K562 (cell line): ENCODE data around the gene RACK1. TPM values are rescaled to one million over a fixed set of nuclear protein-coding genes. Genes with fewer than 3 reads are reported as not detected.

Experiments used
- ATAC-seq: fragments of 200-7000 bp; cut with Tn5 transposase; 3 replicates; pipeline ENCODE4 v1.9.1; 2020; ENCODE audit warnings: moderate library complexity
- BruUV-seq: library from RNA; stranded (reverse); fragments of 400-500 nt; replicated peaks from 2 replicates; lab custom pipeline; 2021; lab: Mats Ljungman, UMichigan
- CTCF ChIA-PET: fragments of 300-600 bp; formaldehyde crosslinking; extraction: SDS; loops from one replicate; lab custom pipeline; 2021; ENCODE audit warnings: low intra/inter-chr PET ratio; lab: Yijun Ruan, JAX
- POLR2A ChIA-PET: fragments of 300-600, 350-650 bp; sonication (Branson Sonifier 250); formaldehyde crosslinking; extraction: SDS; loops from one replicate; lab custom pipeline; 2021; ENCODE audit warnings: antibody characterized with exemption, inconsistent platforms; lab: Yijun Ruan, JAX
- DNase-seq, 4 experiments: peaks; one replicate each; pipeline versions ENCODE4 v3.0.0 to v3.0.0-alpha.2; 2011 to 2018; ENCODE audit warnings: low spot score in 3 of 4, mixed read lengths in 3 of 4; ENCODE audit errors: extremely low read depth in 1 of 4
- FAIRE-seq: peaks from 2 replicates; lab custom pipeline; 2011; peaks lifted over from hg19 to GRCh38; lab: Jason Lieb, UNC
- H2AFZ ChIP-seq: 2 replicates; pipeline ENCODE4 v1.6.0; 2011; ENCODE audit warnings: low read depth, low read length, control low read depth, inconsistent platforms
- H3K27ac ChIP-seq: fragments of 200-600 bp; 3 replicates; pipeline ENCODE4 v1.8.0; 2011; ENCODE audit warnings: low read depth, mild to moderate bottlenecking, control low read depth, inconsistent platforms, low read length, moderate library complexity, mixed read lengths; ENCODE audit errors: extremely low read depth
- H3K27me3 ChIP-seq, 2 experiments: fragments of 300-600 bp in 1 of 2; 2 replicates in 1 of 2; 3 replicates in 1 of 2; pipeline versions ENCODE4 v1.6.0 to v1.8.0; 2011; ENCODE audit warnings: inconsistent platforms in 2 of 2, low read length in 2 of 2, mild to moderate bottlenecking in 1 of 2, mixed read lengths in 1 of 2, moderate library complexity in 1 of 2; ENCODE audit not compliant: control insufficient read depth in 2 of 2, insufficient read depth in 2 of 2
- H3K36me3 ChIP-seq: fragments of 300-600 bp; 3 replicates; pipeline ENCODE4 v1.8.0; 2011; ENCODE audit warnings: mild to moderate bottlenecking, low read length, inconsistent platforms; ENCODE audit not compliant: control insufficient read depth, insufficient read depth
- H3K4me1 ChIP-seq, 2 experiments: fragments of 200-600 bp in 1 of 2; replicated peaks in 1 of 2; 2 replicates in 1 of 2; 3 replicates in 1 of 2; pipeline versions ENCODE4 v1.5.1 to v1.8.0; 2011; ENCODE audit warnings: inconsistent platforms in 2 of 2, low read length in 2 of 2, mild to moderate bottlenecking in 1 of 2, mixed read lengths in 1 of 2, moderate library complexity in 1 of 2; ENCODE audit not compliant: control insufficient read depth in 2 of 2, insufficient read depth in 2 of 2
- H3K4me2 ChIP-seq: 2 replicates; pipeline ENCODE4 v1.6.1; 2011; ENCODE audit warnings: low read length, control low read depth, inconsistent platforms, mixed read lengths; ENCODE audit not compliant: insufficient read depth
- H3K4me3 ChIP-seq: fragments of 200-600 bp; sonication (generic), shearing (Covaris generic); 2 replicates; pipeline ENCODE4 v1.5.1; 2016; ENCODE audit warnings: control low read depth, inconsistent platforms
- H3K79me2 ChIP-seq: fragments of 200-600 bp; 3 replicates; pipeline ENCODE4 v1.8.0; 2011; ENCODE audit warnings: low read length, inconsistent platforms; ENCODE audit not compliant: control insufficient read depth, insufficient read depth
- H3K9ac ChIP-seq, 2 experiments: 2 replicates each; pipeline versions ENCODE4 v1.6.0 to v1.6.1; 2011; ENCODE audit warnings: low read depth in 2 of 2, low read length in 2 of 2, control low read depth in 1 of 2, inconsistent platforms in 1 of 2, mild to moderate bottlenecking in 1 of 2, mixed read lengths in 1 of 2; ENCODE audit not compliant: insufficient read depth in 1 of 2
- H3K9me1 ChIP-seq: one replicate; pipeline ENCODE4 v1.6.0; 2011; ENCODE audit warnings: inconsistent platforms, mild to moderate bottlenecking, low read length, moderate library complexity; ENCODE audit not compliant: control insufficient read depth, insufficient read depth
- H3K9me3 ChIP-seq: replicated peaks from 2 replicates; pipeline ENCODE4 v1.5.1; 2011; ENCODE audit warnings: low read depth, low read length, inconsistent platforms; ENCODE audit not compliant: control insufficient read depth, insufficient read depth
- H4K20me1 ChIP-seq: replicated peaks from 2 replicates; pipeline ENCODE4 v1.6.1; 2011; ENCODE audit warnings: low read length, inconsistent platforms, mixed read lengths; ENCODE audit not compliant: control insufficient read depth, insufficient read depth
- GATAD2A ChIP-seq: fragments of 450-650 bp; IDR thresholded peaks from 2 replicates; pipeline ENCODE4 v1.6.1; 2017
- MAZ ChIP-seq, 2 experiments: fragments of 450-650 bp in 1 of 2; sonication (generic) in 1 of 2; formaldehyde crosslinking; IDR thresholded peaks in 1 of 2; conservative IDR thresholded peaks in 1 of 2; 2 replicates each; pipeline versions ENCODE4 v1.4.0 to v1.5.0; 2020; ENCODE audit warnings: mild to moderate bottlenecking in 1 of 2, missing genetic modification reagents in 1 of 2
- MCM7 ChIP-seq, 2 experiments: fragments of 450-650 bp; IDR thresholded peaks; 2 replicates each; pipeline ENCODE4 v1.6.1; 2016 to 2018
- NRF1 ChIP-seq, 2 experiments: fragments of 450-650 bp; IDR thresholded peaks in 1 of 2; conservative IDR thresholded peaks in 1 of 2; 2 replicates each; pipeline ENCODE4 v1.6.1; 2014; ENCODE audit warnings: mild to moderate bottlenecking in 2 of 2
- PHF8 ChIP-seq: fragments of 200-600 bp; sonication (generic); IDR thresholded peaks from 2 replicates; pipeline ENCODE4 v1.6.1; 2012; ENCODE audit warnings: mixed run types, mild to moderate bottlenecking, inconsistent platforms, low read length, moderate library complexity, borderline replicate concordance
- POLR2AphosphoS2 ChIP-seq: IDR thresholded peaks from 2 replicates; pipeline ENCODE4 v1.6.1; 2012; ENCODE audit warnings: low read length, improper control_type of control experiment
- RBBP5 ChIP-seq: fragments of 200-600 bp; sonication (generic); IDR thresholded peaks from 2 replicates; pipeline ENCODE4 v1.6.1; 2012; ENCODE audit warnings: borderline replicate concordance, mild to moderate bottlenecking, low read length, control low read depth, inconsistent platforms; ENCODE audit not compliant: insufficient read depth, poor library complexity, severe bottlenecking
- SAP30 ChIP-seq: fragments of 200-600 bp; sonication (generic); IDR thresholded peaks from 2 replicates; pipeline ENCODE4 v1.6.1; 2012; ENCODE audit warnings: borderline replicate concordance, low read depth, mild to moderate bottlenecking, moderate library complexity, low read length, control low read depth, inconsistent platforms; ENCODE audit not compliant: insufficient read depth, poor library complexity, severe bottlenecking
- SIN3A ChIP-seq, 2 experiments: fragments of 150-350 bp in 1 of 2; IDR thresholded peaks; 2 replicates each; pipeline ENCODE4 v1.6.1; 2011 to 2016; ENCODE audit warnings: borderline replicate concordance in 2 of 2, low read depth in 2 of 2, low read length in 2 of 2, mild to moderate bottlenecking in 2 of 2, moderate library complexity in 2 of 2; ENCODE audit not compliant: control insufficient read depth in 1 of 2
- WGBS: fragments of 100-300 bp; shearing (Covaris generic); methylation state at CpG from one replicate; pipeline ENCODE4 v1.1.6; 2016; ENCODE audit warnings: low coverage, mixed read lengths; ENCODE audit not compliant: insufficient coverage; ENCODE audit errors: missing lambda C conversion rate; 5-methylcytosine and 5-hydroxymethylcytosine counted together
- in situ Hi-C: fragments of 300-500 bp; cut with MboI; formaldehyde crosslinking; loops from 4 replicates; pipeline ENCODE4 v1.15.0; 2018; ENCODE audit warnings: inconsistent platforms, mixed read lengths
- intact Hi-C: fragments of 100-400 bp; cut with micrococcal nuclease; formaldehyde crosslinking; loops from 2 replicates; pipeline ENCODE4 v1.14.2; 2022
- polyA plus RNA-seq, 8 experiments: library from polyadenylated mRNA; depleted of rRNA in 4 of 8; stranded (reverse) in 5 of 8; unstranded in 3 of 8; fragments of >200 nt; fragmentation: Nextera tagmentation in 2 of 8; fragmentation: Illumina TruSeq in 1 of 8; extraction: Ambion mirVana in 2 of 8; extraction: Trizol in 1 of 8; gene quantifications; 2 replicates each; pipeline versions ENCODE4 v1.2.1 to v1.2.3, GENCODE V29; 2011 to 2014; ENCODE audit warnings: inconsistent platforms in 1 of 8, missing spikeins in 1 of 8
- total RNA-seq, 7 experiments: library from RNA; depleted of rRNA in 6 of 7; stranded (reverse); fragments of >200 nt in 6 of 7; fragmentation: Illumina TruSeq in 2 of 7; extraction: Trizol in 2 of 7; gene quantifications; 2 replicates each; pipeline versions ENCODE4 v1.2.1 to v1.2.3, GENCODE V29; 2011 to 2021; ENCODE audit warnings: low replicate concordance in 1 of 7
- TF ChIP-seq, protein P1 (sequence below): fragments of 250-450 bp; sonication (Bioruptor Pico); IDR thresholded peaks from 2 replicates; pipeline ENCODE4 v1.4.0; 2020; ENCODE audit warnings: mild to moderate bottlenecking, moderate library complexity
- TF ChIP-seq, protein P2 (sequence below), 2 experiments: IDR thresholded peaks; 2 replicates each; pipeline ENCODE4 v1.6.1; 2011; ENCODE audit warnings: borderline replicate concordance in 1 of 2, control low read depth in 1 of 2, low read depth in 1 of 2, low read length in 1 of 2, mild to moderate bottlenecking in 1 of 2, mixed read lengths in 1 of 2, moderate library complexity in 1 of 2; ENCODE audit not compliant: insufficient read depth in 1 of 2, insufficient read length in 1 of 2, poor library complexity in 1 of 2, severe bottlenecking in 1 of 2; ENCODE audit errors: extremely low read depth in 1 of 2
- TF ChIP-seq, protein P3 (sequence below): fragments of 450-650 bp; formaldehyde crosslinking; IDR thresholded peaks from 2 replicates; pipeline ENCODE4 v1.4.0; 2020; ENCODE audit warnings: mild to moderate bottlenecking, moderate library complexity

The RACK1 gene
- total and polyA plus RNA-seq, 9 of the 15 experiments (the other 6 are each of a cell fraction or from before 2014, with no cell fraction given): 2,303 to 5,311 (median 3,833) TPM

DNA sequence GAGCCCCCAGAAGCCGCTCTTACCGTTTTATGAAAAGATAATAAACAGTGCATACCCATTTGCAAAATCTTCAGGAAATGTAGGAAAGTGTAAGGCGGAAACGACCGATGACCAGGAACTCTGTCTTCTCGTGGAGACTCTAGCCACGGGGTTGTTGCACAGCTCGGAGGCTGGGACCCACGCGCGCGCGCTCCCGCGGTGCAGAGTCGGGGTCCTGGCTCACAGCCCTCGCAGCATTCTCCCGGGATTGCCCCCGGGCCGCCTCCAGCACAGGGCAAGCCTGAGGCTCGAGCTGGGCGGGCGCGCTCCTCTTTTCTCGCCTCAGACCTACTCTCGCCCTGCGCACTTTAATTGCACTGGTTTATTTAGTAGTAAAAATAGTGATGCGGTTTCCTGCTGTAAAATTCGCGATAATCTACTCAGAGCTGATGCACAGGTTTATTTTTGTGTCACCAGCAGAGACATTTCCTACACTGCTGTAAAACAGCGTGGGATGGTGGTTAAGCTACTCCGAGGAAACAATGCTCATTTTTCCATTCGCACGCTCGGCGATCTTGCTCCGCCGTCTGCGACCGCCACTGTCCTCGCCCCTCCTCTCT, 54.2 kb downstream of the RACK1 start:
- 0 out of 4 replicates have a peak, but pooled peaks of 1 of the 2 experiments have one; percentile 48 for TF ChIP-seq SIN3A (IDR thresholded peaks at IDR 0.05; ENCODE audit: borderline replicate concordance in 2 of 2, control insufficient read depth in 1 of 2, low read depth in 2 of 2, low read length in 2 of 2)
- peak; percentile 21 to 50; a peak in 2 of 4 replicates for TF ChIP-seq NRF1 (conservative IDR thresholded peaks at IDR 0.05 in 1 of 2, IDR thresholded peaks at IDR 0.05 in 1 of 2)
- TF ChIP-seq MAZ (CRISPR knock-in tag; conservative IDR thresholded peaks at IDR 0.05 in 1 of 2, IDR thresholded peaks at IDR 0.05 in 1 of 2): peak; percentile 4 to 36; a peak in 1 of 4 replicates
- peak; percentile 56 for TF ChIP-seq RBBP5
- no peak for TF ChIP-seq POLR2AphosphoS2
- TF ChIP-seq, protein P1, sequence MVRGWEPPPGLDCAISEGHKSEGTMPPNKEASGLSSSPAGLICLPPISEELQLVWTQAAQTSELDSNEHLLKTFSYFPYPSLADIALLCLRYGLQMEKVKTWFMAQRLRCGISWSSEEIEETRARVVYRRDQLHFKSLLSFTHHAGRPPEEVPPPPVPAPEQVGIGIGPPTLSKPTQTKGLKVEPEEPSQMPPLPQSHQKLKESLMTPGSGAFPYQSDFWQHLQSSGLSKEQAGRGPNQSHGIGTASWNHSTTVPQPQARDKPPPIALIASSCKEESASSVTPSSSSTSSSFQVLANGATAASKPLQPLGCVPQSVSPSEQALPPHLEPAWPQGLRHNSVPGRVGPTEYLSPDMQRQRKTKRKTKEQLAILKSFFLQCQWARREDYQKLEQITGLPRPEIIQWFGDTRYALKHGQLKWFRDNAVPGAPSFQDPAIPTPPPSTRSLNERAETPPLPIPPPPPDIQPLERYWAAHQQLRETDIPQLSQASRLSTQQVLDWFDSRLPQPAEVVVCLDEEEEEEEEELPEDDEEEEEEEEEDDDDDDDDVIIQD (CRISPR knock-in tag): no peak
- TF ChIP-seq PHF8: peak; percentile 13; the same call in 1 of the 2 replicates
- TF ChIP-seq SAP30: peak; percentile 14
- TF ChIP-seq MCM7 (IDR thresholded peaks at IDR 0.05): no peak
- TF ChIP-seq, protein P2, sequence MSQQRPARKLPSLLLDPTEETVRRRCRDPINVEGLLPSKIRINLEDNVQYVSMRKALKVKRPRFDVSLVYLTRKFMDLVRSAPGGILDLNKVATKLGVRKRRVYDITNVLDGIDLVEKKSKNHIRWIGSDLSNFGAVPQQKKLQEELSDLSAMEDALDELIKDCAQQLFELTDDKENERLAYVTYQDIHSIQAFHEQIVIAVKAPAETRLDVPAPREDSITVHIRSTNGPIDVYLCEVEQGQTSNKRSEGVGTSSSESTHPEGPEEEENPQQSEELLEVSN (IDR thresholded peaks at IDR 0.05; ENCODE audit: borderline replicate concordance in 1 of 2, extremely low read depth in 1 of 2, insufficient read depth in 1 of 2, insufficient read length in 1 of 2, low read depth in 1 of 2, low read length in 1 of 2, poor library complexity in 1 of 2, severe bottlenecking in 1 of 2): peak in 1 of 2 experiments; percentile 45
- TF ChIP-seq, protein P3, sequence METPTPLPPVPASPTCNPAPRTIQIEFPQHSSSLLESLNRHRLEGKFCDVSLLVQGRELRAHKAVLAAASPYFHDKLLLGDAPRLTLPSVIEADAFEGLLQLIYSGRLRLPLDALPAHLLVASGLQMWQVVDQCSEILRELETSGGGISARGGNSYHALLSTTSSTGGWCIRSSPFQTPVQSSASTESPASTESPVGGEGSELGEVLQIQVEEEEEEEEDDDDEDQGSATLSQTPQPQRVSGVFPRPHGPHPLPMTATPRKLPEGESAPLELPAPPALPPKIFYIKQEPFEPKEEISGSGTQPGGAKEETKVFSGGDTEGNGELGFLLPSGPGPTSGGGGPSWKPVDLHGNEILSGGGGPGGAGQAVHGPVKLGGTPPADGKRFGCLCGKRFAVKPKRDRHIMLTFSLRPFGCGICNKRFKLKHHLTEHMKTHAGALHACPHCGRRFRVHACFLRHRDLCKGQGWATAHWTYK (CRISPR knock-in tag): 0 out of 2 replicates have a peak, but pooled peaks have one; percentile 28
- 0 out of 2 replicates have a peak, but pooled peaks have one; percentile 2 for TF ChIP-seq GATAD2A
- peak in 1 of 4 experiments; percentile 49 for DNase-seq
- Histone ChIP-seq H3K36me3 (no peaks in the 10 kb centered on the region; the same call in 2 of the 3 replicates), H3K9me3 (no peaks in the 10 kb centered on the region), H3K79me2 (peaks cover 13% of the 10 kb centered on the region), H3K27ac (peak overlapping the region; percentile 56), H3K27me3 (no peaks in the 10 kb centered on the region), H3K9me1 (no peaks in the 10 kb centered on the region), H4K20me1 (0 out of 2 replicates have a peak, but pooled peaks cover 3% of the 10 kb centered on the region), H3K4me1 (peaks cover 34 to 66% of the 10 kb centered on the region in 2 experiments), H3K4me2 (peak overlapping the region; percentile 99), H3K4me3 (peak overlapping the region; percentile 67), H2AFZ (peak overlapping the region; percentile 87), H3K9ac (peak overlapping the region; percentile 93 to 96)
- ChIA-PET CTCF (interaction anchor here (1.3 kb wide), 1 partner anchor 29 kb away, joined by 4 read pairs; no protein-coding TSS in a partner anchor), POLR2A (interaction anchor here (0.5 to 6.7 kb wide), 7 partner anchors 14 to 65 kb away, joined by 3 to 69 read pairs (median 8); partner anchors contain the start of genes TRIM41 and TRIM7)
- WGBS: 2% methylated on average over 41 of the region's 41 CpGs
- BruUV-seq: no TSS peak
- intact Hi-C loops: loop anchor here (2.0 to 5.0 kb wide), 2 partner anchors 17 to 73 kb away; partner anchors contain the start of gene TRIM52
- in situ Hi-C loops: no loop called here
- FAIRE-seq: no peak
- 0 out of 3 replicates have a peak, but pooled peaks have one; percentile 1 for ATAC-seq
